Activated CD4-positive, alpha-beta T cell treated with anti-CD3 and anti-CD28 coated beads, Interleukin-2, amount 50 U/mL, for 16 hours (primary cell): ENCODE data around the gene SMYD4.
"Not testable (repeated sequence)": the region's sequence is repeated elsewhere in the genome, so short reads cannot be mapped to it uniquely, and the experiment has no call there.

Source experiments
- DNase-seq: peaks from one replicate; pipeline ENCODE4 v3.0.0-alpha.2; 2020

SMYD4 gene, protein sequence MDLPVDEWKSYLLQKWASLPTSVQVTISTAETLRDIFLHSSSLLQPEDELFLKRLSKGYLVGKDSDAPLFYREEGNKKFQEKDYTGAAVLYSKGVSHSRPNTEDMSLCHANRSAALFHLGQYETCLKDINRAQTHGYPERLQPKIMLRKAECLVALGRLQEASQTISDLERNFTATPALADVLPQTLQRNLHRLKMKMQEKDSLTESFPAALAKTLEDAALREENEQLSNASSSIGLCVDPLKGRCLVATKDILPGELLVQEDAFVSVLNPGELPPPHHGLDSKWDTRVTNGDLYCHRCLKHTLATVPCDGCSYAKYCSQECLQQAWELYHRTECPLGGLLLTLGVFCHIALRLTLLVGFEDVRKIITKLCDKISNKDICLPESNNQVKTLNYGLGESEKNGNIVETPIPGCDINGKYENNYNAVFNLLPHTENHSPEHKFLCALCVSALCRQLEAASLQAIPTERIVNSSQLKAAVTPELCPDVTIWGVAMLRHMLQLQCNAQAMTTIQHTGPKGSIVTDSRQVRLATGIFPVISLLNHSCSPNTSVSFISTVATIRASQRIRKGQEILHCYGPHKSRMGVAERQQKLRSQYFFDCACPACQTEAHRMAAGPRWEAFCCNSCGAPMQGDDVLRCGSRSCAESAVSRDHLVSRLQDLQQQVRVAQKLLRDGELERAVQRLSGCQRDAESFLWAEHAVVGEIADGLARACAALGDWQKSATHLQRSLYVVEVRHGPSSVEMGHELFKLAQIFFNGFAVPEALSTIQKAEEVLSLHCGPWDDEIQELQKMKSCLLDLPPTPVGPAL

DNA sequence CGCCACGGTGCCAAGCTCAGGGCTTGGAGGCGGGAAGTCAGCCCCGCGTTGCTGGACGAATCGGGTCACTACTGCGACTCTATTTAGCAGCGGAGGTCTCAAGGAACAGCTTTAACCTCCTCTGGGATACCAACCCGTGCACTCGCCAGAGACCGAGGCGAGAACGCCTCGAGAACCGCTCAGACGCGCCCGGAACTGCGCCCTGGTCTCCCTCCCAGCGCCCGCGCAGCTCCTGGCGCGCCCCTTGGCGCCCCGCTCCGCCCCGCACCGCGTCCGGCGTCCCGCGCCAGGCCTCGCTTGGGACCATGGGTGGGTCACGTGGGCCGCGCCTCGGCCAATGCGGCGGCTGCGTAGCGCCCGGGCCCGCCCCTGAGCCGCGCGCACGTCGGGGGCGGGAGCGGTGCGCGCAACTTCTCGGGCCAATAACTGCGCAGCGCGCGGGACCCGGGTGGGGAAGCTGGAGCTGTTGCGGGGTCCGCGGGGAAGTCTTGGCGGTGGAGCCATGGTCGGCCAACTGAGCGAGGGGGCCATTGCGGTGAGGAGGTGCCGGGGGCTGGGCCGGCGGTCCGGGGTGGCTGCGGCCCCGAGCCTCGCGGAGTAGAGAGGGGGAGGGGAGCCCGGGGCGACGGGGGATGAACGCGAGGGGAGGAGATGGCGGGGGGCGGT lies at the start of gene SMYD4, which contains the start of gene RPA1:
Gene SMYD4, minus strand, starts transcription at position 311 of the 666 bp plus-strand sequence. CDS start 1,908 bp downstream, outside the sequence.
Gene RPA1, plus strand, starts transcription at position 414 of the 666 bp plus-strand sequence. Its CDS starts 89 bp downstream, at position 503.
- peak; percentile 90 for DNase-seq

DNA sequence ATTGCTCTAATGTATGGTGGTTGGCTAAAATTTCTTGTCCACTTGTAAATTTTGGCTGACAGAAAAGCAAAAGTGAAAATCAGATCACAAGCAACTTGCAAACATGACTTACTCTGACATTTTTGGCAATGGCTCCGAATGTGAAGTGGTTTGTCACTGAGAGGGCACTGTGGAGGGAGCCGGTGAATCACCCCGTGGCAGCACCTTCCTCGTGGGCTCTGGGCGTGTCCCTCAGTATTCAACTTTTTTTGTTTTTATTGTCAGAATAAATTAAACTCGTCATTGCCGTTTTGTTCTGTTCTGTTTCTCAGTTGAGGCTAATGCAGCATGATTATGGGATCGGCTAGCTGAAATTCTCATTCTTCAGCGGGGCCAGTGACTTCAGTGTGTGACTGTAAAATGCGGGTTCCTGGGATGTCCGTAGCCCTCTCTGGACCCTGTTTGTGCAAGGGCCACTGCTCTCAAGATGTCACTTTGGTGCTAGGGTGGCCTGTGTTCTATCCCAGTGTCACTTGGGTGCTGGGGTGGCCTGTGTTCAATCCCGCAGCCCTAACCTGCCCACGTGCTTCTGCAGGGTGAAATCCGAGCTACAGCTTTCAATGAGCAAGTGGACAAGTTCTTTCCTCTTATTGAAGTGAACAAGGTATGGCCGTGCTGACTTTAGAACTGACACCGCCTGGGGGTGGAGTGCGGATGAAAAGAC lies 48.9 kb upstream of the SMYD4 start:
- no peak for DNase-seq

DNA sequence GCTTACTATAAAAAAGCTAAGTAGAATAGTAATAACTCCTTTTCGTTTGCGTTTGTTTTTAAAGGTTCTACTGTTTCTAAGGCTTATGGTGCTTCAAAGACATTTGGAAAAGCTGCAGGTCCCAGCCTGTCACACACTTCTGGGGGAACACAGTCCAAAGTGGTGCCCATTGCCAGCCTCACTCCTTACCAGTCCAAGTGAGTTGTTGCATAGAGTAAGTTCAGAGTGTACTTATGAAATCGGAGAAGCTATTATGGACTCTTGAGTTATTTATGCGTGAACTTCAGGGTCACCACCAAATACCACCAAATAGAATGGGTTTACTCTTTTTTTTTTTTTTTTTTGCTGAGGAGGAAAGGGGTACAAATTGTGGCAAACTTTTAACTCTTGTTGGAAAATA lies 45.9 kb upstream of the SMYD4 start:
- DNase-seq: no peak

DNA sequence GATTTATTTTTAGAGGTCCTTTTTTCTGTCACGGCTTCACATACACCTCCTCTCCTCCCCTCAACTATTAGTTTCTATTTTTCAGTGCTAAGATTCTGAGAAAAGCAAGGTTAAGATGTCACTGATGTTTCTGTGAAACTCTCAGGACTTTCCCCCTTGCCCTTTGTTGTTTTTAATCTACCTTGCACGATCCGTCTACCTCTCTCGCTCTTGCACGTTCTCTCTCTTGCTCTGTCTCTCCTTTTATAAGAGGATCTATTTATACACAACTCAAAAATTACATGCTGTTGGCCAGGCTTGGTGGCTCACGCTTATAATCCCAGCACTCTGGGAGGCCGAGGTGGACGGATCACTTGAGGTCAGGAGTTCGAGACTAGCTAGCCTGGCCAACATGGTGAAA lies 43.7 kb upstream of the SMYD4 start:
- peak; percentile 44 for DNase-seq

DNA sequence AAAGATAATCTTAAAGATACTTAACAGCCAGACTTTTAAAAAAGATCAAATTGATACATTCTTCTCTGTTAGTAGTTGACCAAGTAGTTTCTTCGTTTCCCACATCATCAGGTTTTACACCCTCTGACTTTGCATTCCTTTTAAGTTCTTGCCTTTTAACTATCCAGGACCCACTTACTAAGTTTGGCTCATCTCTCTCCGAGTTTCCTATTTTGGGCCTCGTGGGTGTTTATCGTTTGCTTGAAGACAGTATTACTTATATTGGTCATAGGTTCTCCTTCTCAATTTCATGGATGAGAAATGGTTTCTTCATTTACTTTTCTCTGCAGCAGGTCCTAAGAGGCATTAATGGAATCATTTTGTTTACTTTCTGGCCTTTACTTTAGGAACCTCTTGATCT lies 43.3 kb upstream of the SMYD4 start:
- DNase-seq: no peak

DNA sequence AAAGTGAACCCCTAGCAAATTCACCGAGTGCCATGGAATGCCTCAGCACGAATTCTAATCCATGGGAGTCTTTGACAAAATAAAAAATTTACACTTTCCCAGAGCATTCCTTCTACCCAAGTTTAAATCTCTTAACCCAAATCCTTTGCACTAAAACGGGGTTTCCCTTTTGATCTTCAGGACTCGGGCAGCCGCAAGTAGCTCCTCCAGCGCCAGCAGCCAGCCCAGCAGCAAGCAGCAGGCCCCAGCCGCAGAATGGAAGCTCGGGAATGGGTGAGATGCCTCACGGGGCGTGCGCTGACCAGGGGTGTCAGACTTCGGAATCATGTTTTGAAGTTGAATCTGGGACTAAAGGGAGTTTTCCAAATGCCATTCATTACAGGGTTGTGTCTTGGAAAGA lies 42.6 kb upstream of the SMYD4 start:
- DNase-seq: no peak

DNA sequence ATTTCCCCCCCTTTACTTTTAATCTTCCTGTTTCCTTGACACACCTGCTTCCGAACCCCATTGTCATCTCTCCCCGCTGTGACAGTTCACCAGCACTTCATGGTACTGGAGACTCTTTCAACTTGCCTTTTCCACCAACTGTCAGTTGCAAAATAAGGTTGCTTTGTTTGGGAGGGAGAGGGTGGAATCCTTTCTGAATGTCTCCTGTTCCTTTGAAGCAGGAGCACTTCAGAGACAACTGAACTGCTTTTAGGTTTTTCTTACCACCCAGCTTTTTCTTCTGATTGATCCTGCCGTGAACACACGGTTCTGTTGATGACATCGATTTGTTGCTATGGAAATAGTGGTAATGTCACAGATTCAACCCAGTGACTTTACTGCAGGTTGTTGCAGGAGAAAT lies 42.1 kb upstream of the SMYD4 start:
- DNase-seq: no peak

DNA sequence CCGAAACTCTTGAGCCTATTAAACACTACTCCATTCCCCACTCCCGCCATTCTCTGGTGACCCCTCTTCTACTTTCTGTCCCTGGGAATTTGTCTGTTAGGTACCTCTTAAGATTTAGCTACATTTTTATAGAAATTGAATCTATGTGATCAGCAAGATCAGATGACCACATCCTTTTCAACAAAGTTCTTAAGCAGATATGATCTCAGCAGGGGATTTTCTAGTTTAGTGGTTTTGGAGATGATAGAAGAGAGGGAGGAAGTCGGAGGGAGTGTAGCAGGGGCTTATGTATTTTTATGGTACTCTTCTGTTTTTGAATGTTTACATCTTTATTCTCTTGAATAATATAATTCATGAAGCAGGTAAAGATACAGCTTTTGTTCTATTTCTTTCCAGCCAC lies 40.9 kb upstream of the SMYD4 start:
- peak; percentile 71 for DNase-seq

DNA sequence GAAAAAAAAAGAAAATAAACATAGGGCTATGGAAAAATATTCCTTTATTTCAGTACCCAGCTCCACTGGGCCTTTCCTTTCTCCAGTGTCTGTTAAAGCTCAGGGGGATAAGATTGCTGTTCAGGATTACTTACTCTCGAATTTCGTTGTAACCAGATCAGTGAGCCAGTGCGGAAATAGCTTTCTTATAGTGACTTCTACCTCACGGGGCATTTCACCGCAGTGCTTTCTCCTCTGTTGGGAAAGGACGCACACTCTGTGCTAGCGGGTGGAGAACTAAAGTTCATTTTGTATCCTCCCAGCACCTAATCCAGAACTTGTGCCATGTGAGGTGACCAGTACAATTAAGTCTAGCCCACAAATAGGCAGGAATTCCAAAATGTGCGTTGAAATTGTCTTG lies 38.4 kb upstream of the SMYD4 start:
- DNase-seq: no peak

DNA sequence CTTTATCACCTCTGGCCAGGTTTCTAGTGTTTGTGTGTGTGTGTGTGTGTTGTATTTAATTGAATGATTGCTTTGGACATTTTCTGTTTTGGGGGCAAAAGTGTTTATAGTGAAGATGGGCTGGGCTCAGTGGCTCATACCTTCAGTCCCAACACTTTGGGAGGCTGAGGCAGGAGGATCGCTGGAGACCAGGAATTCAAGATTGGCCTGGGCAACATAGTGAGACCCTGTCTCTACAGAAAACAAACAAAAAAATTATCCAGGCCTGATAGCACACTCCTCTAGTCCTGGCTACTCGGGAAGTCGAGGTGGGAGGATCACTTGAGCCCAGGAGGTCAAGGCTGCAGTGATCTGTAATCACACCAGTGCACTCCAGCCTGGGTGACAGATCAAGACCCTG lies 37.6 kb upstream of the SMYD4 start:
- no peak for DNase-seq

DNA sequence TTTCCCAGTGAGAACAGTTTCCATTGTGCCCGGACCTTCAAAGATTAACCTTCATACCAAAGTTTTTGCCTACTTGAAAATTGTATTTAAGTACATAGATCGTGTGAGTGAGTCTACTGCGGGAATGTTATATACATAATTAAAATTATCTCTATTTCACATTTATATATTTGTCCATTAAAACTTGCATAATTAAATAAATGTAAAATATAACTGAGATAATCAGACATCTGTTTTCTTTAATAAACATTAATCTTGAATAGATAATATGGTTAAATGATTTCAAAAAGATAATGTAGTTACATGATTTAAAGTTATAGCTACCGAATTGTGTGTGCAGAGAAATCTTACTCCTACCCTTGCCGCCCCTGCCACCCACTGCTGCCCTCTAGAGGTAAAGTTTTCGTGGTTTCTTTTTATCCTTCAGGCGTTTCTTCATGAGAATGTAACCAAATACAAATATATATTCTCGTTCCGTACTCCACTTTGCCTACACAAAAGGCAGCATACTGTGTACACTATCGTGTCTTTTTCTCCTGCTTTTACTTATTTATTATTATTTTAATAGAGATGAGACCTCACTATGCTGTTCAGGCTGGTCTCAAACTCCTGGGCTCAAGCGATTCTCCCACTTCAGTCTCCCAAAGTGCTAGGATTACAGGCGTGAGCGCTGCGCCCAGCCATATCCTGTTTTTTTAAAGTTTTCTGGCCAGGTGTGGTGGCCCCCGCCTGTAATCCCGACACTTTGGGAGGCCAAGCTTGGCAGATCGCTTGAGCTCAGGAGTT lies 35.7 kb upstream of the SMYD4 start:
- peak; percentile 61 for DNase-seq

DNA sequence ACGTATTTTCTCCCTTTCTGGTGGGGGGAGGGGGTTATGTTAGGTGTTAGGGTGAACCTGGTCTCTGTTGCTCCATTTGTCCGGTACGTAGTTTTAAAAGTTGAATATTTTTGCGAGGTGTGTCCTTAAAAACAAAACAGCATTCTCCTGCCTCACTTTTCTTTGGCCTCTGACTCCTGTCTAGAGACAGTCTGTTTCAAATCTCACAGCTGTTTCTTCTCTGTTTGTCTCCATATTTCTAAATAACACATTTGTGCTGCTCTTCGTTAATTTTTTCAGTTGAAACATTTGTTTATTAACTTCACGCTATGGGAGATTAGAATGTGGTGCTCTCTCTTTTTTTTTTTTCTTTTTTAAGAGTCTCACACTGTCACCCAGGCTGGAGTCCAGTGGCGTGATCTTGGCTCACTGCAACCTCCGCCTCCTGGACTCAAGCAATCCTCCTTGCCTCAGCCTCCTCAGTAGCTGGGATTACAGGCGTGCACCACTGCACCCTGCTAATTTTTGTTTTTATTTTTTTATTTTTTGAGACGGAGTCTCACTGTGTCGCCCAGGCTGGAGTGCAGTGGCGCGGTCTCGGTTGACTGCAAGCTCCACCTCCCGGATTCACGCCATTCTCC lies 31.8 kb upstream of the SMYD4 start:
- no peak for DNase-seq

DNA sequence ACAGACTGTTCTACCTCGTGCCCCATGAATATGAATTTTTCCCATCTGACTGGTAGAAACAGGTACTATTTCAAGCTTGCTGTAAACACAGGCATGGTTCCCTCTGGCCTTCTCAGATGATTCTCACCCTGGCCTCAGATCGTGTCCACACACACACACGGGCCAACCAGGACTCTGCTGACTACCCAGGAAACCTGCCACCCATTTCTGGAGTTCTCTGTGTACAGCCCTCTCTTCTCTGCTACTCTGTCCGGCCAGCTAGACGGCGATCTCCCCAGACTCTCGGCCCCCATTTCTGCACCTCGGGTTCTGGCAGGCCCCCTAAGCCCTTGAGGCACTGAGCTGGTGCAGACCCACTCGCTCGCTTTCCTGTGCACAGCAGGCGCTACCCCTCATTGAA lies 31.3 kb upstream of the SMYD4 start:
- no peak for DNase-seq

DNA sequence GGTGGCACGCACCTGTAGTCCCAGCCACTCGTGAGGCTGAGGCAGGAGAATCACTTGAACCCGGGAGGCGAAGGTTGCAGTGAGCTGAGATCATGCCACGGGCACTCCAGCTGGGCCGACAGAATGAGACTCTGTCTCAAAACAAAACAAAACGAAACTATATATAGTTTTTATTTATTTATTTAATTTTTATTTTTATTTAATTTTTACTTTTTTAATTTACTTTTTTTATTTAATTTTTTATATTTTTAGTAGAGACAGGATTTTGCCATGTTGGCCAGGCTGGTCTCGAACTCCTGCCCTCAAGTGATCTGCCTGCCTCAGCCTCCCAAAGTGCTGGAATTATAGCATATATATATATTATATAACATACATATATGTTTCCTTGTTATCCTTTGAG lies 26.8 kb upstream of the SMYD4 start:
- DNase-seq: not testable (repeated sequence)

DNA sequence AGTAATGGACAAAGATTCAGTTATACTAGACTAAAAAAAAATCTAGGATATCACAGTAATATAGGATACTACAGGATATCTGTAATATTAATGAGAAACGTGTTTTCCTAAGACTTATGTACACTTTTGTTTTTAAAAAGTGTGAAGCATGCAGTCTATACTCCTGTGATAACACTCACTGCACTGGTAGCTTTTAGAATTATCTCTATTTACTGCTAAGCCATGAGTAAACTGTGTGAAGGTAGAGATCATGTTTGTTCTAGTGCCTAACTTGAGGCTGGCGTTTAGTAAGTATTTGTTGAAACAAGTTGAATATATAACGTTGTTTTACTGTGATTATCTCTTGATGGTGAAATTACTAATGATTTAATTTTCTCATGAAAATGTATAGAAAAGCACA lies 24.0 kb upstream of the SMYD4 start:
- DNase-seq: no peak

DNA sequence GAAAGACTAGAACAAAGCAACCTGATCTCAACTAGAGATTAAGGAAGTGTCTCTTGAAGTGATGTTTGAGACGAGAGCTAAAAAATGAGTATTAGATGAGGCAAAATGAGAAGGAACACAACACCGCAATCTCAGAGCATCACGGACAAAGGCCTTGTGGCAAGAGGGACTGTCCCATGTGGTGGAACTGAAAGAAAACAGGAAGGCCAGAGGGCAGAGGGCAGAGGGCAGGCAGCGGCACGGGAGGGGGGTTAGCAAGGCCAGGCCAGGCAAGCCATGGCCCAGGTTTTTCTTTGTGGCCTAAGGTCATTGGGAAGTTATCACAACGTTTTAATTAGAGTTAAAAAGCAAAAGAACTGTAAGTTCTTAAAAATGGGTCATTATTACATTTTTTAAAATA lies 22.6 kb upstream of the SMYD4 start:
- peak; percentile 10 for DNase-seq

DNA sequence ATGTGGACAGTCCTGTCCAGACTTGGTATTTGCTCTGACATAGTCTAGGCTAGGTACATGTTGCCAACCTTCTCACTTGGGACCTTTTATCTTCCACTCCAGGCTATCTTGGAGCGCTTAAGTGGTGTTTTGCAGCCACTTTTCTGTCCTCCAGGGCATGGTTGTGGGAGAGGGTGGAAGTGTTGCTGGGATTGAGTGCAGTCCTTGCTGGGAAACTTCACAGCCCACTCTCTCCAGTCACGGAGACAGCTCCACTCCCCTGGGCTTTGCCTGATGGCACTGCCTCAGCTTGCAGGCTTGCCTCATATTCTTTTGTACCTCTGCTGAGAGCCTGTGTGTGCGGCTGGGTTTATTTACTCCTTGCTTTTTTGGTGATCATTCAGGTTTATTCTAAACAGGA lies 17.5 kb upstream of the SMYD4 start:
- no peak for DNase-seq

DNA sequence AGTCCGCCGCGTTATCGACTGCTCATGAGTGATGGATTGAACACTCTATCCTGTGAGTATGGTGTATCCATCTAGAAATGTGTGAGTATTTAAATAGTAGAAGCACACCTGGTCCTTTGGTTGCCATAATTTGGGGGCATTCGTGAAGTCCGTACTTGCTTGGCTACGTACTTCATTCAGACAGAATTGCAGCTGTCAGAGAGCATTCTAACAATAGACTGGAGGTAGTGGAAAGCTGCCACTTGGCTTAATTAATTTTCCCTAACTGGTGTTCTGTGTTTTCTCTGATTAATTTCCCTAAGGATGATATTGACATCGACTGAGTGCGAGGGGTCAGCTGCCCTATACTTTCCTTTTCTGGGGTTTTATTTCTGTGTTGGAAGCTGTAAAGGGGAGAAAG lies 14.2 kb upstream of the SMYD4 start:
- DNase-seq: no peak

DNA sequence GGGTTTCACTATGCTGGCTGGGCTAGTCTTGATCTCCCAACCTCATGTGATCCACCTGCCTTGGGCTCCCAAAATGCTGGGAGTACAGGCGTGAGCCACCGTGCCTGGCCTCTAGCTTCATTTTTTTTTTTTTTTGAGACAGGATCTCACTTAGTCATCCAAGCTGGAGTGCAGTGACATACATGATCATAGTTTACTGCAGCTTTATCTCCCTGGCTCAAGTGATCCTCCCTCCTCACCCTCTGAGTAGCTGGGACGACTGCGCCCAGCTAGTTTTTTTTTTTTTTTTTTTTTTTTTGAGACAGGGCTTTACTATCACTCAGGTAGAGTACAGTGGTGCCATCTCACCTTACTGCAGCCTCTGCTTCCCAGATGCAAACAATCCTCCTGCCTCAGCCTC lies 9.8 kb upstream of the SMYD4 start:
- no peak for DNase-seq

DNA sequence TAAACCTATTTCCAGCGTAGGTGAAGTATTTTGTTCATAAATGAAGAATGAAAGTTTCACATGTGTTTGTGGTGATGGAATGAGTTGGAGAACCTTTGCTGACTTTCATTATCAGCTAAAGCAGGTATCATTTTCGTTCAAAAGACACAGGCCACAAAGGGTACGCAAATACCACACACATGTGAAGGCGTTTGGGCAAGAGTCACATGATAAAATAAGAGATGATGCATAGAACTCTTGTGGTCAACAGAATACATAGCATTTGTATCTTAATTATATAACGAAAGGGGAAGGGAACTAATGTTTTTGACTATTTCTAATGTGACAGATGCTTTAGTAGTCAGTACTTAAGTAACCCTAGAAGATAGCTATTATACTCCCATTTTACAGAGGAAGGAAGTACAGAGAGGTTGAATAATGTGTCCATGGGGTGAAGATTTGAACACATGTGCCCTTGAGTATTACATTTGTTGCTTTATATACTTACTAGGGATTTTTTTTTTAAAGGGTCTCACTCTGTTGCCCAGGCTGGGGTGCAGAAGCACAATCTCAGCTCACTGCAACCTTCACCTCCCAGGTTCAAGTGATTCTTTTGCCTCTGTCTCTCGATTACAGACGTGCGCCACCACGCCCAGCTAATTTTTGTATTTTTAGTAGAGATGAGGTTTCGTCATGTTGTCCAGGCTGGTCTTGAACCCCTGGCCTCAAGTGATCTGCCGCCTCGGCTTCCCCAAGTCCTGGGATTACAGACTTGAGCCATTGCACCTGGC lies 4.9 kb upstream of the SMYD4 start:
- peak; percentile 75 for DNase-seq

DNA sequence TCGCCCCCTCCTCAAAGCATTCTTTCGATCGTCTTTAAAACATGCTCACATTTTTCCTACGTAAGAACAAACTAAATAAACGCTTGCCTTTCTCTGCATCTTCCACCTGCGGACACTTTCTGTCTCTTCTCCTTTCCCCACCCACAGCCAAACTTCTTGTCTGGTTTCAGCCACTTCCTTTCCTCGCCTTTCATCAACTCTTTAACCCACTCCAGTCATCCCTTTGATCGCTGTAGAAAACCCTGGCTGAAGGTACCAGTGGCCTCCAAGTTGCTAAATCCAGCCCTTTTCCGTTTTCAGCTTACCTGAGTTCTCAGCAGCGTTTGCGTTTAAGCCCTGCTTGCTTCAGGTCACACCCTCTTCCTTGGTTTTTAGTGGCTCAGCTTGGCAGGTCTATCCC lies 586 bp upstream of the SMYD4 start:
- DNase-seq: peak; percentile 28
